Measurements from ENCODE around the gene UBE4B.
"Not testable (repeated sequence)": the region's sequence is repeated elsewhere in the genome, so short reads cannot be mapped to it uniquely, and the experiment has no call there.

The UBE4B gene

DNA sequence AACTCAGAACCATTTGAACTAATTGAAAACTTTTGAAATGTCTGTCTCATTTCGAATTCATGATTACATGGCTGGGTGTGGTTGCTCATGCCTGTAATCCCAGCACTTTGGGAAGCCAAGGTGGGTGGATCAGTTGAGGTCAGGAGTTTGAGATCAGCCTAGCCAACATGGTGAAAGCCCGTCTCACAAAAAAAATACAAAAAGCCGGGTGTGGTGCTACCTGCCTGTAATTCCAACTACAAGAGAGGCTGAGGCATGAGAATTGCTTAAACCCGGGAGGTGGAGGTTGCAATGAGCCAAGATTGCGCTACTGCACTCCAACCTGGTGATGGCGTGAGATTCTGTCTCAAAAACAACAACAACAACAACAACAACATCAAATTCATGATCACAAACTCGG lies 40.6 kb downstream of the UBE4B start:
- not testable (repeated sequence) for DNase-seq (ENCODE audit: low read depth)

DNA sequence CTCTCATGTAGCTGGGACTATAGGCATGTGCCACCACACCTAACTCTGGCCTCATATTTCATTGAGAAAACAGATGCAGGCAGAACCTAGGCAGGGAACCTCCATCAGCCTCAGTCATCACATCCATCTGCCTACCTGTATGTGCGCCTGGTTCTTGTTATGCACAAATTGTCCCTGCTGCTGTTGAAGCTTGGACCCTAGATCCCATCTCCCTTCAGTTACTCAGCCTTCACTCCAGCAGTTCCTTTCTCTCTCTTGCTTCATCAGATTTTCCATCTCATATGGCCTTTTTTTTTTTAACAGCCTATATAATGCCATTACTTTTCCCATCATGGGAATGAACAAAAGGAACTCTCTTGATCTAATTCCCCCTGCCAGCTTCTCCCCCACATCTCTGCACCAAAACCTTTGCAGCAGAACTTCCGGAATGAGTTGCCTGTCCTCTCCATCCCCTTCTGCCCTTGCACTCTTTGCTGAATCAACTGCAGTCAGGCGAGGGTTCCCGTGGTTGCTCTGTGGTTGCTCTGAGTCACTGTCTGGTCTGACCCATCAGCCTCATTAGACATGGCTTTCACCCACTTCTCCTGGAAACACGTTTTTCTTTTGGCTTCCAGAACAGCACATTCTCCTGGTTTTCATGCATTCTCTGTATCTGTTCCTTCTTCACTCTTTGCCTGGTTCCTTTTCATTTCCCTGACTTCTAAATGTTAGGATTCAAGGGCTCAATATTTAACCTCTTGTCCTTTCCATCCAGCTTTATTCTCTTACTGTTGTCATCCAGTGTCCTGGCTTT lies 41.5 kb downstream of the UBE4B start:
- peak; percentile 49 for DNase-seq (ENCODE audit: low read depth)

DNA sequence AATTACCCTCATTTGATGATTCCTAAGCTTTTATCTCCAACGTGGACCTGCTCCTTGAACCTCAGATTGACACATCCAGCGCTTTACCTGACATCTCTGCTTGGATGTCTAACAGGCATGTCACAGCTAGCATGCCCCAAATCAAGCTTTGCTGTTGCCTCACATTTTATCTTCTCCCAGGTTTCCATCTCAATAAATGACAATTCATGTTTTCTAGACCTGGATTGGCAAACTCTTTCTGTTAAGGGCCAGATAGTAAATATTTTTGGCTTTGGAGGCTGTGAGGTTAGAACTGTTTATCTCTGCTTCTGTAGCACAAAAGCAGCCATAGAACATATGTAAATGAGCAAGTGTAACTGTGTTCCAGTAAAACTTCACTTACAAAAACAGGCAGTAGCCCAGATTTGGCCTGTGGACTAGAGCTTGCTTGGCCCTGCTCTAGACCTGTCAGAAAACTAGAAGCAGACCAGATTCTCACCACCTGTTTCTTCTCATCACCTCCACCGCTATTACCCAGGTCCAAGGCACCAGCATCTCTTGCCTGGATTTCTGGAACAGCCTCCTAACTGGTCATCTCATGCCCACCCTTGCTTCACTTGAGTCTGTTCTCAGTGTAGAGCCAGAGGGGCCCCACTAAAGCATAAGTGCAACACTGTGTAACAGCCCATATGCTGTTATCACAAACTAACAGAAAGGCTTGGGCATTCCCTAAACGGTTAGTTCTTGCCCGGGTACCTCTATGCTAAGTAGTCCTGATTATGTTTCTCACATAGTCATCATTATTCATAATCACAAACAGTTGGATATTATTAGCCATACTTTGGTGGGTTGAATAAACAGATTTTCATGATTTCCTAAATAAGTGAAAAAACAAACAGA lies 42.3 kb downstream of the UBE4B start:
- DNase-seq (ENCODE audit: low read depth) = no peak

DNA sequence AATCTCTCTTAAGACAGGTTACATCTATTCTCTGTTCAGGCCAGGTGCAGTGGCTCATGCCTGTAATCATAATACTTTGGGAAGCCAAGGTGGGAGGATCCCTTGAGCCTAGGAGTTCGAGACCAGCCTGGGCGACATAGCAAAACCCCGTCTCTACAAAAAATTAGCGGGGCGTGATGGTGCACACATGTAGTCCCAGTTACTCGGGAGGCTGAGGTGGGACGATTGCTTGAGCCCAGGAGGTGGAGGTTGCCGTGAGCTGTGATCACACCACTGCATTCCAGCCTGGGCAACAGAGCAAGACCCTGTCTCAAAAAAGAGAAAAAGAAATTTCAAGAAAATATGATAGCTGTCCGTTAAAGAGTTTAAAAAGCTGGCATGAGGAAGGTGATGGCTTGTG lies 43.0 kb downstream of the UBE4B start:
- DNase-seq (ENCODE audit: low read depth) = no peak

DNA sequence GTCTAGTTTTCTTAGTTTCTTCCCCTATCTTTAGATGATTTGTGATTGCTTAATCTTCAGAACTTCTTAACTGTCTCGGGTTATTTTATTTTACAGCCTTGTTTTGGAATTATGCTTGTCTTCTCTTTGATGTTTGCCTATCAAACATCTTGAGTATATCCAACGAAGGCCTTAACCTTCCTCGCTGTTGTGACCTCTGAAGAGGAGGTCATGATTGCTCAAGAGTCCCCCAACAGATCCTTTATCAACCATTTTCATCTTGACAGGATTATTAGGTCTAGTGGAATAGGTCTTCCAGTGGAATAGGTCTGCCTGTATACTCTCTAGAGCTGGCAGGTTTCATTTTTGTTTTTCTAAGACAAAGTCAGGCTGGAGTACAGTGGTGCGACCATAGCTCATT lies 45.7 kb downstream of the UBE4B start:
- DNase-seq (ENCODE audit: low read depth) = no peak

DNA sequence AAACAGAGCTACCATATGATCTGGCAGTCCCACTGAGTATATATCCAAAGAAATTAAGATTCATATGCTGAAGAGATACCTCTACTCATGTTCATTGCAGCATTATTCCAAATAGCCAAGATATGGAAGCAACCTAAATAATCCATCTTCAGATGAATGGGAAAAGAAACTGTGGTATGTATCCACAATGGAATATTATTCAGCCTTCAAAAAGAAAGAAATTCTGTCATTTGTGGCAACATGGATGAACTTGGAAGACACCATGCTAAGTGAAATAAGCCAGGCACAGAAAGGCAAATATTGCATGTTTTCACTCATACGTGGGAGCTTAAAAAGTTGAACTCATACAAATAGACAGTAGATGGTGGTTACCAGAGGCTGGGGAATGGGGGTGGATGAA lies 47.8 kb downstream of the UBE4B start:
- DNase-seq (ENCODE audit: low read depth) = no peak

DNA sequence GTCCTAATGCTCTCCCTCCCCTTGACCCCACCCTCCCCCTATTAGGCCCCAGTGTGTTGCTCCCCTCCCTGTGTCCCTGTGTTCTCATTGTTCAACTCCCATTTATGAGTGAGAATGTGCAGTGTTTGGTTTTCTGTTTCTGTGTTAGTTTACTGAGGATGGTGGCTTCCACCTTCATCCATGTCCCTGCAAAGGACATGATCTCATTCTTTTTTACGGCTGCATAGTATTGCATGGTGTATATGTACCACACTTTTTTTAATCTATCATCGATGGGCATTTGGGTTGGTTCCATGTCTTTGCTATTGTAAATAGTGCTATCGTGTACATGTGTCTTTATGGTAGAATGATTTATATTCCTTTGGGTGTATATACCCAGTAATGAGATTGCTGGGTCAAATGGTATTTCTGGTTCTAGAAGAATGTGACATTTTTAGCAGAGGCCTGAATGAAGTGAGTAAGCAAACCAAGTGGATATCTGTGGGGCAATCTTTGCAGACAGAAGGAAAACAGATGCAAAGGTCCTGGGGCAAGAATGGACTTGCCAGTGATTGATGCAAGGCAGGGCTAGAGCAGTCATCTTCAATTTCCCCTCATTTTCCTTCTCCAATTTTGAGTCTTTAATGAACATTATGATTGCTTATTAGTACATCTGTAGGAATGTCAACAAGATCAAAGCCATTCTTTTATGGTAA lies 50.2 kb downstream of the UBE4B start:
- no peak for DNase-seq (ENCODE audit: low read depth)

DNA sequence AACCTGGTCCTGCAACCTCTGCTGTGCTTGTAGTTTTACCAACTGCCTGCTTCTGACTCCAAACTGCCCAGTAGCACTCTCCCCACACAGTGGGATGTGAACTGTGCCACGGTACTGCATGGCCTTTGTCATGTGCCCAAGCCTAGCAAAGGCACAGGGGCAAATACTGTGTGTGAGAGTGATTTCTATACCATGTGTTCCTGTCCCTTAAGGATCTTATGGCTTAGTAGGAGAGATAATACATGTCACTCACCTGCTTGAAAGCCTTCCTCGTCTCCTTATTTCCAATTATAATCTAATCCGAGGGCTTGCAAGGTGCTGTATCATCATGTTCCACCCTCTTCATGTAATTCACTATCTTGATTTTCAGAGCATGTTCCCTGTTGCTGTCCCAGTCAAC lies 51.3 kb downstream of the UBE4B start:
- no peak for DNase-seq (ENCODE audit: low read depth)

DNA sequence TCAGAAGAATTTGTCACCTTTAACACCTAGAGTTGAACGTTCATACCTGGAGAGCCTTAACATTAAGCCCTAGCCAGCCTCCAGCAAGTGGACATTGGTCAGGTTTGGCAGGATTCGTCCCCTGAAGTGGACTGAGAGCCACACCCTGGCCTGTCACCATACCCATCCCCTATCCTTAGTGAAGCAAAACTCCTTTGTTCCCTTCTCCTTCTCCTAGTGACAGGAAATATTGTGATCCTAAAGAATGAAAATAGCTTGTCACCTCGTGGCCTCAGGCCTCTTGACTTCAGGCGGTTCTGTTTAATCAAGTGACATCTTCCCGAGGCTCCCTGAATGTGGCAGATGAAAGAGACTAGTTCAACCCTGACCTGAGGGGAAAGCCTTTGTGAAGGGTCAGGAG lies 52.3 kb downstream of the UBE4B start:
- DNase-seq (ENCODE audit: low read depth) = no peak

DNA sequence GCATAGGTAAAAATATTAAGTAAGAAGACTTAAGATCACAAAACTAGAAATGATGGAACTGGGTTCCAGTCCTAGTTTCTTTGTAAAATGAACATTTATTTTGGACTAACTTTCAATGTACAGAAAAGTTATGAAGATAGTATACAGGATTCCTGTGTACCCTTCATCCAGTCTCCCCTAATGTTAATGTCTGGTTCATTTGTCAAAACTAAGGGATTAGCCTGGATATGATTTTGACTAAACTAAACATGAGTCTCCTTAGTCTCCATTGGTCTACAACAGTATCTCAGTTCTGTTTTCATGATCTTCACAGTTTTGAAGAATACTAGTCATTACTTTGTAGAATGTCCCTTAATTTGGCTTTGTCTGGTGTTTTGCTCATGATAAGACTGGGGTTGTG lies 54.5 kb downstream of the UBE4B start:
- no peak for DNase-seq (ENCODE audit: low read depth)

DNA sequence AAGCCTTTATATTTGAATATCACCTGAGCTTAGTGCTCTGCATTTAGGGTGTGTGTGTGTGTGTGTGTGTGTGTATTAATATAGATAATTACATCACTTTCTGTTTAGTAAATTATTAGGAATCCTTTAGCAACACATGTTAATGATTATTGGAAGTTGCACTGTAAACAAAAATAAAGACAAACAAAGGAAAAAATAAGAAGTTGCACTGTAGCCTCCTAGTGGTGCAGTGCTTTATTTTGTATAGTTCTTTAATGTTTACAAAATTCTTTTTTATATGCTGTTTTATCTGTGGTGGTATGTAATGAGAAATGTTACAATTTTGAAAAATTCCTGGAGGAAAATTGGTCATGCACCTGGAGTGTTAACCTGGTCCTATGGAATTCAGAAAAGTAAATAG lies 69.2 kb downstream of the UBE4B start:
- DNase-seq (ENCODE audit: low read depth) = no peak

DNA sequence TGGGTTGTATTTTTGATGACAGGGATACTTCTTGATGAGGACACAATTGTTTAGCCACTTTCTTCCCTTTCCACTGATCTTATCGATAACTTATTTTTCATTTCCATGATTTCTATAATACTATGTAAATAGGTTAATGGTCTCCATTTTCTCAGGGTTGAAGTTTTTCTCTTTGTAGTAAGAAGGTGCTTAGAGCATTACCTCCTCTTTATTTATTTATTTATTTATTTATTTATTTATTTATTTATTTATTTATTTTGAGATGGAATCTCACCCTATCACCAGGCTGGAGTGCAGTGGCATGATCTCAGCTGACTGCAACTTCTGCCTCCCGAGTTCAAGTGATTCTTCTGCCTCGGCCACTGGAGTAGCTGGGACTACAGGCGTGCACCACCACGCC lies 70.4 kb downstream of the UBE4B start:
- no peak for DNase-seq (ENCODE audit: low read depth)

DNA sequence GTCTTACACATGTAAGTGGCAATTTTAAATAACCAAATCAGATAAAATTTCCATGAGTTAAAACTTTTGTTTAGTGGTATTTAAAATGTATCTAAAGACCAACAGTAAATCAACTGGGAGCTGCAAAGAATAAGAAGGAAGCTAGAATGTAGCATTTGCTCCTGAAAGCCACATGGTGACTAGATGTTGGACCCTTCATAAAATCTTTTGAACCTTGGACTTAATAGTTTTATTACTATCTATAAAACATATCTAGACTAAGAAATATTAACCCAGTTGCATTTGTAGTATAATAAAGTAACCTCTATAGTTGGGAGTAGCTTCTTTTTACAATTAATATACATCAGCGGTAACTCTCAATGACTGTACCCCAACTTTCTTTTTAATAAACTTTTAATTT lies 72.1 kb downstream of the UBE4B start:
- DNase-seq (ENCODE audit: low read depth) = no peak

DNA sequence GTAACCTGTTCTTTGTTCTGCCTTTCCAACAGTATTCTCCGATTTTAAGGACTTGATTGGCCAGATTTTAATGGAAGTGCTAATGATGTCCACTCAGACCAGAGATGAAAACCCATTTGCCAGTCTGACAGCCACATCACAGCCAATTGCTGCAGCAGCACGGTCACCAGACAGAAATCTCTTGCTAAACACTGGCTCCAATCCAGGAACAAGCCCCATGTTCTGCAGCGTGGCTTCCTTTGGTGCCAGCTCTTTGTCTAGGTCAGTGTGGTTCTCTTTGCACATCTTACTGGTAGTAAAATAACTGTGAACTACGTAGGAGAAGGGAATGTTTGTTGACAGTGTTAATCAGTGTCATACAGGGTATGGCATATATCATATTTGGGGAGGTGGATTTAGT lies 72.7 kb downstream of the UBE4B start:
- DNase-seq (ENCODE audit: low read depth) = no peak

DNA sequence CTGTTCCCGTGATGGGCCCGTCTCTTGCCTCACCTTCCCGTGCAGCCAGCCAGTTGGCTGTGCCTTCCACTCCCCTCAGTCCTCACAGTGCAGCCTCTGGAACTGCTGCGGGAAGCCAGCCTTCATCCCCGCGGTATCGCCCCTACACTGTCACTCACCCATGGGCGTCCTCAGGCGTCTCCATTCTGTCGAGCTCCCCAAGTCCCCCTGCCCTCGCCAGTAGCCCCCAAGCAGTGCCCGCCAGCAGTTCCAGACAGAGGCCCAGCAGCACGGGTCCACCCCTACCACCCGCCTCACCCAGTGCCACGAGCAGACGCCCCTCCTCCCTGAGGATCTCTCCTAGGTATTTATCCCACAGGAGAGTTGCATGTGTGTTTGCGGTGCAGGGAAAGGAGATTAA lies 73.5 kb downstream of the UBE4B start:
- no peak for DNase-seq (ENCODE audit: low read depth)

DNA sequence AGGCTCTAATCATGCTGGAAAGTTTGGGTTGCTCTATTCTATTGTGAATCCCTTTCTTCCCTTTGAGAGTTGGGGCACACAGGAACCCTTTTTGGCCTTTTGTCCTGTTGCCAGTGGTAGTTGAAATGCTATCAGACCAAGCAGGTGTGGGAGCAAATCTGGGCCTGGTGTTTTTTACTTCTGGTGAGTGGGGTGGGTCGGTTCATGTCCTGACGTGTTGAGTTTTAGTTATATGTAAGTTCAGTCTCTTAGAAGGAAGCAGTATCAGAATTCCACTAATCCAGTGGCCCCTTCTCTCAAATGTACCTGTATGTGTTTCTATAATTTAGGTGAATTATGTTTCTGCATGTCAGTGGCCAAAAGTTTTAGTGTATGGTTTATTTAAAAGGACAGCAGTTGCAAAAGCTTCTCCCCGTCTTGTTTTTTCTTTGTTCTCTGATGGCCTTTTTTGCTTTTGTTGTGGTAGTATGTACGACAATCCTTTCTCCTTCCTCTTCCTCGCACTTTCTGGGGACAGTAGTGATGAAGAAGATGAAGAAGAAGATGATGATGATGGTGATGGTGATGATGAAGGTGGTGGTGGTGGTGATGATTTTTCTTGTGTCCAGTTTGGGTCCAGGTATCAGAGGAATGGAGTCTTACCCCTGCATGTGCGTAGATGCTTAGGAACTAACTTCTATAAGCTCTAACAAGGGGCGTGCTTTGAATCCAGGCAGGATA lies 74.2 kb downstream of the UBE4B start:
- DNase-seq (ENCODE audit: low read depth) = no peak

DNA sequence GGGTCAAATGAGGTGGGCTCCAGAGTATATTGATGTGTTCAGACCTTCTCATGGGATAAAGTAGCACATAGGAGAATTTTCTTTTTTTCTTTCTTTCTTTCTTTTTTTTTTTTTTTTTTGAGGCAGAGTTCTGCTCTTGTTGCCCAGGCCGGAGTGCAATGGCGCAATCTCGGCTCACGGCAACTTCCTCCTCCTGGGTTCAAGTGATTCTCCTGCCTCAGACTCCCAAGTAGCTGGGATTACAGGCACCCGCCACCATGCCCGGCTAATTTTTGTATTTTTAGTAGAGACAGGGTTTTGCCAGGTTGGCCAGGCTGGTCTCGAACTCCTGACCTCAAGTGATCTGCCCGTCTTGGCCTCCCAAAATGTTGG lies 74.7 kb downstream of the UBE4B start:
- DNase-seq (ENCODE audit: low read depth) = not testable (repeated sequence)

DNA sequence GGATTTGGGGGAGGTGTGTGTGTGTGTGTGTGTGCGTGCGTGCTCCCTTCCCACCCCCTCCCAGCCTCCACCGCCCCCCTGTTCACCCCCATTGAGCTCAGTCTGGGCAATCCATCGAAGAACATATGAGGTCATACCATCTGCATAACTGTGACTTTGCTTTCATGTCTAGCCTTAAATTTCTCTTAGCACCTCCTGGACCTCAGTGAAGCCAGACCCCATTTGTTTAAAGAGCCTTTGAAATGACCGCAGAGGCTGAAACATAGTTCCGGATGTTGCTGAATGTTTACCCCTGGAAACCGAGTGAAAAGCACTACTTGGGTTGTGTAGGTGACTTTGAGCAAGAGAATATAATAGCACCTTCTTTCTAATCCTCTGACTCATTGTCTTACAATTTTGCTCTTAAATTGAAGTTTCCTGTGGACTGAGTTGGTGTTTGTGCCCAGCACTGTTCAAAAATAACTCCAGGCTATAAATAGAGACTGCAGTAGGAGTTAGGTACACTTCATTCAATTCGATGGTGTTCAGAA lies 75.4 kb downstream of the UBE4B start:
- no peak for DNase-seq (ENCODE audit: low read depth)

DNA sequence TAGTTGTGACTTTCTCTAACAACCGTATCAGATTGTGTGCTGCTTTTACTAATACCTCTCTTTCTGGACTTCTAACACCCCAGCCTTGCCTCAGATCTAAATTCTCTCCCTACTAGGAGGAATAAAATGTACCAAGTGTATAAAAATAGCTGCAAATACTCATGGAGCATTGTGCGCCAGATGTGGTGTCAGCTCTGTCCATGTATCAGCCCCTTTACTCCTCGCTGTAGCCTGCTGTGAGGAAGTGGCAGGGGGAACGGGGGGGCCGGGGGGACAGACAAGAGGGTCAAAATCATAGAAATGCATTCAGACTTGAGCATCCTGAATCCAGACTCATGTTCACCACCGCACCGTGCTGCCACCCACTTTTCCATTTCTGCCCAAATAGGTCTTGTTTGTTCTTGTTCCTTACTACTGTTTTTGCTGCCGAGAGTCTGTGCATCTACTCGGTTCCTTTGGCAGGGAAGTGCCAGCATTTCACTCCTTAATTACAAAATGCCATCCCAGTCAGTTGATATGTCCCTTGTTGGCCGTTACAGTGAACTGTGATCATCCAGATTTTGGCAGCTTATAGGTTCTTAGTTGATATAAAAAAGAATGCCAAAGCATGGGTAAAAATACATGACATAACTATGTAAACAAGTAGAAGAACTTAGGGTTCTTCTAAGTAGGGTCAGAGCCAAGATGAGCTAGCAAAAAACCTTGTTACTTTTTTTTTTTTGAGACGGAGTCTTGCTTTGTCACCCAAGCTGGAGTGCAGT lies 76.4 kb downstream of the UBE4B start:
- DNase-seq (ENCODE audit: low read depth) = no peak

DNA sequence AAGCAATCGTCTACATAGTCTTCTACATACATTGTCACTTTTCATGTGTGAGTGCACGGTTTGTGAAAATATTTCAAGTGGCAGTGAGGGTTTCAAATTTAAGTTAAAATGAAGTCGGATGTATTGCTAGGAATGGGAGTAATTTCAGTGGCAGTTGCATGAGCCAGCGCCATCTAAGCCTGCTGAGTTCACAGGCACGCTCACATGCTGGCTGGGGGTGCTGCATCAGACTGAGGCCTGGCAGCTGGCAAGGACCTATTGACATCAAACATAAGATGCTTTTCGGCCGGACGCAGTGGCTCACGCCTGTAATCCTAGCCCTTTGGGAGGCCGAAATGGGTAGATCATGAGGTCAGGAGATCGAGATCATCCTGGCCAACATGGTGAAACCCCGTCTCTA lies 80.7 kb downstream of the UBE4B start:
- no peak for DNase-seq (ENCODE audit: low read depth)

DNA sequence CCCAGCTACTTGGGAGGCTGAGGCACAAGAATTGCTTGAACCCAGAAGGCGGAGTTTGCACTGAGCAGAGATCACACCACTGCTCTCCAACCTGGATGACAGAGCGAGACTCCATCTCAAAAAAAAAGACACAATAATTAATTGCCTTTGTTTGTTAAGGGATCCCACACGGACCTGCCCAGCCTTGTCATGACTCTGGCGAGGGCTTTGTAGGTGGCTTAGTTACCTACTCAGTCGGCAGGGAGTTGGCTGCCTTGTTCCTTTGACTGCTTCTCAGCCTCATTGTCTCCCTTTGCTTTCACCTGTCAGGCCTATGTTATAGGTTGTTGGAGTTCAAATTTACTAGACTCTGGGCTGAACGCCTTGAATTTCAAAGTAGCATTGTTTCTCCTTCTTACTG lies 82.0 kb downstream of the UBE4B start:
- no peak for DNase-seq (ENCODE audit: low read depth)
